Suprapubic skin (tissue), 4 donors: ENCODE results near the gene C14orf39. TPM values are rescaled to one million over a fixed set of nuclear protein-coding genes. Genes with fewer than 3 reads are reported as not detected.

ENCODE experiments used
- DNase-seq, 2 donors: peaks; one replicate each; pipeline ENCODE4 v3.0.0-alpha.2; 2019; ENCODE audit warnings: low spot score in 2 of 2
- H3K27ac ChIP-seq: fragments of 200-600 bp; sonication (generic); one replicate; pipeline ENCODE4 v1.5.1; 2019
- H3K27me3 ChIP-seq: fragments of 200-600 bp; sonication (generic); one replicate; pipeline ENCODE4 v1.5.1; 2019
- H3K36me3 ChIP-seq: fragments of 200-600 bp; sonication (generic); one replicate; pipeline ENCODE4 v1.5.1; 2019
- H3K4me1 ChIP-seq: fragments of 200-600 bp; sonication (generic); one replicate; pipeline ENCODE4 v1.5.1; 2019
- H3K4me3 ChIP-seq: fragments of 200-600 bp; sonication (generic); one replicate; pipeline ENCODE4 v1.5.1; 2019; ENCODE audit warnings: mild to moderate bottlenecking
- H3K9me3 ChIP-seq: fragments of 200-600 bp; sonication (generic); one replicate; pipeline ENCODE4 v1.5.1; 2019
- CTCF ChIP-seq, 2 donors: fragments of 200-600 bp in 1 of 2; fragments of 450-650 bp in 1 of 2; sonication (generic) in 1 of 2; IDR thresholded peaks; one replicate each; pipeline ENCODE4 v1.5.1; 2016 to 2019; ENCODE audit warnings: antibody characterized with exemption in 2 of 2, mild to moderate bottlenecking in 1 of 2, moderate library complexity in 1 of 2
- EP300 ChIP-seq: sonication (generic); formaldehyde crosslinking; IDR thresholded peaks from one replicate; pipeline ENCODE4 v1.6.1; 2017; ENCODE audit warnings: antibody characterized with exemption
- POLR2A ChIP-seq, 2 donors: fragments of 450-650 bp; IDR thresholded peaks; one replicate each; pipeline ENCODE4 v1.6.1; 2017; ENCODE audit warnings: antibody characterized with exemption in 2 of 2, mild to moderate bottlenecking in 2 of 2, moderate library complexity in 2 of 2
- POLR2AphosphoS5 ChIP-seq, 3 donors: sonication (generic); formaldehyde crosslinking; IDR thresholded peaks; one replicate each; pipeline ENCODE4 v1.6.1; 2017; ENCODE audit warnings: antibody characterized with exemption in 3 of 3
- WGBS: methylation state at CpG from one replicate; pipeline ENCODE4 v1.1.5; 2018; 5-methylcytosine and 5-hydroxymethylcytosine counted together
- total RNA-seq, 4 donors: library from RNA; depleted of rRNA; stranded (reverse); fragments of >200 nt; gene quantifications; one replicate each; pipeline ENCODE4 v1.1.0, GENCODE V29; 2016

The C14orf39 gene
- total RNA-seq = not detected

DNA sequence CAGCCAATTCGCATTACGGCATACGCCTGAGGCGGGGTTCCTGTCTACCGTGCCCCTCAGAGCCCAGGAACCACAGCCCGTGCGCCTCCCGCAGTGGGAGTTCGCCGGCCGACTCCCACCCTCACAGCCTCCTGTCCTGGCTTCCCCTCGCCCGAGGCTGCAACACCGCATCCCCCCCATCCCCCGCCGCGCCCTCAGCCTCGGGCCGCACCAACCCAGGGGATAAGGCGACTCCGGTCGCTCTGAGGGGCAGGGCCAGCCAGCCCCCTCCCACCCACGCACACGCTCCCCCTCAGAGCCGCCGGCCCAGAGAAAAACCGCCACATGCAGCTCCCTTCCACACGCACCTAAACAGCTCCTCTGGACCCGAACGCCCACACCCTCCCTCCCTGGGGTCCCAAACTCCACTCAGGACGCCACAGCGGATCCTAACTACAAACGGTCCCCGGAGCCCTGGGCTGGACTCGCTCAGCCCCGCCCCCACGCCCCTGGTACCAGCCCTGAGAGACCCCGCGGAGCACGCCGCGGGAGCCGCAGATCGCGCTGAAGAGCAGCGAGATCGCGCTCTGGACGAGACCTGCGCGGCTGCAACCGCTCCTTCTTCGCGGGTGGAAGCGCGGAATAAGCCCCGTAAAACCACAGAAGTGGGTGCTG, at the start of gene C14orf39:
C14orf39 (minus strand) TSS at position 466 of the 654 bp plus-strand sequence. CDS start 985 bp downstream, outside the sequence.
- 10% methylated on average over 20 of the region's 57 CpGs for WGBS
- no peaks in the 10 kb centered on the region for H3K9me3 ChIP-seq
- H3K36me3 ChIP-seq = no peaks in the 10 kb centered on the region
- H3K27me3 ChIP-seq = peaks cover 52% of the 10 kb centered on the region
- peaks cover 7% of the 10 kb centered on the region for H3K4me1 ChIP-seq
- no peak for TF ChIP-seq POLR2A (IDR thresholded peaks at IDR 0.05)
- TF ChIP-seq POLR2AphosphoS5 (IDR thresholded peaks at IDR 0.05) = no peak
- no peak for TF ChIP-seq EP300
- no peak for TF ChIP-seq CTCF (IDR thresholded peaks at IDR 0.05)
- peak within 1 kb of the TSS; percentile 31 for H3K4me3 ChIP-seq
- H3K27ac ChIP-seq = no peak within 1 kb of the TSS
- no peak for DNase-seq

GRCh38 chr14:60532442-60532841, 46.6 kb upstream of the C14orf39 start:
- no peaks in the 10 kb centered on the region for H3K4me1 ChIP-seq
- H3K27ac ChIP-seq = no peak overlapping the region
- no peaks in the 10 kb centered on the region for H3K36me3 ChIP-seq
- no peak for DNase-seq
- peaks cover 11% of the 10 kb centered on the region for H3K27me3 ChIP-seq
- no peak overlapping the region for H3K4me3 ChIP-seq
- 67% methylated on average over 3 of the region's 3 CpGs for WGBS
- TF ChIP-seq EP300 = no peak
- H3K9me3 ChIP-seq = no peaks in the 10 kb centered on the region

- Histone ChIP-seq H3K9me3 (no peaks in the 10 kb centered on the region), H3K27ac (no peak overlapping the region), H3K4me1 (peaks cover 26% of the 10 kb centered on the region), H3K4me3 (peak overlapping the region; percentile 49), H3K27me3 (peaks cover 83% of the 10 kb centered on the region), H3K36me3 (no peaks in the 10 kb centered on the region)
- no peak for TF ChIP-seq EP300
- no peak for TF ChIP-seq CTCF (IDR thresholded peaks at IDR 0.05)
- no peak for TF ChIP-seq POLR2A (IDR thresholded peaks at IDR 0.05)
- TF ChIP-seq POLR2AphosphoS5 (IDR thresholded peaks at IDR 0.05) = no peak
- DNase-seq = no peak
- 8% methylated on average over 46 of the region's 66 CpGs for WGBS
Observed at GRCh38 chr14:60515511-60516289, 29.8 kb upstream of the C14orf39 start.

DNA sequence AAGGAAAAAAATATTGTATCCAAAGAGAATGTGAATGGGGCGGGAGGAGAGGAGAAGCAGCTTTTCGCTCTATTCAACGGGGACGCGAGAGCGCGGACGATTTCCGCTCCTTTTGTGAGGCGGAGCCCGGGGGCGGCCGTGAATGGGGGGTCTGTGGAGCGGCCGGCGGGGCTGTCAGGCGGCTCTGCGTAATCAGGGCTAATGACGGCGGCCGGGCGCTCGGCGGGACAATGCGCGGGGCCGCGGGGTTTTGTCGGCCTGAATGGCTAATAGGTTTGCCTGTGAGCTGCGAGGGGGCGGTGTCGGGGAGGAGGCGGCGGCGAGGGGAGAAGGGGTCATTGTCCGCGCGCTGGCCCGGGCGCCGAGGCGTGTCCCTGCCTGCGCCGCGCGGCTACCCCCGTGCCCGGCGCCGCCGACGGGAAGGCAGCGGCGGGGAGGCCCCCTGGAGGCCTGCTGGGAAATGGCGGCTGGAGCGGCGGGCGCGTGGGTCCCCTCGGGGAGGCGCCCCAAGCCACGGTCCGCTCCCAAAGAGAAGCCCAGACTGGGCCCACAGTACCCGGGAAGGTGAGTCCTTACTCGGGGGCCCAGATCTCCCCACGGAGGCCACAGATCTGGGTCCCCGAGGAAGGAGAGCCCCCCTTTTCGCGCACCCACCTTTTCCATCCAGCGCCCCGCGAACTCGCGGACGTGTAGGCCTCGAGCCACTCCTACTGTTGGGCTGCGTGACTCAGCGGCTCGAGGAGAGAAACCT, 29.1 kb upstream of the C14orf39 start:
- no peak for TF ChIP-seq POLR2A (IDR thresholded peaks at IDR 0.05)
- TF ChIP-seq CTCF (IDR thresholded peaks at IDR 0.05) = peak in 1 of 2 donors; percentile 39
- H3K4me3 ChIP-seq = peak overlapping the region; percentile 49
- WGBS = 3% methylated on average over 33 of the region's 79 CpGs
- peaks cover 33% of the 10 kb centered on the region for H3K4me1 ChIP-seq
- no peak overlapping the region for H3K27ac ChIP-seq
- H3K36me3 ChIP-seq = no peaks in the 10 kb centered on the region
- DNase-seq = no peak
- H3K27me3 ChIP-seq = peaks cover 89% of the 10 kb centered on the region
- H3K9me3 ChIP-seq = no peaks in the 10 kb centered on the region

GRCh38 chr14:60514378-60514740, 28.5 kb upstream of the C14orf39 start:
- 9% methylated on average over 10 of the region's 10 CpGs for WGBS
- H3K27ac ChIP-seq = no peak overlapping the region
- no peak for DNase-seq
- H3K9me3 ChIP-seq = no peaks in the 10 kb centered on the region
- no peaks in the 10 kb centered on the region for H3K36me3 ChIP-seq
- H3K4me3 ChIP-seq = peak overlapping the region; percentile 49
- H3K27me3 ChIP-seq = peaks cover 93% of the 10 kb centered on the region
- TF ChIP-seq EP300 (no peak), POLR2AphosphoS5 (IDR thresholded peaks at IDR 0.05) (no peak), POLR2A (IDR thresholded peaks at IDR 0.05) (no peak), CTCF (IDR thresholded peaks at IDR 0.05) (no peak)
- H3K4me1 ChIP-seq = peaks cover 39% of the 10 kb centered on the region
